ENCODE measurements around the gene ABCA13.
A peak's percentile ranks its signal among the peaks of the same experiment; 100 is the strongest.

ABCA13 gene

DNA sequence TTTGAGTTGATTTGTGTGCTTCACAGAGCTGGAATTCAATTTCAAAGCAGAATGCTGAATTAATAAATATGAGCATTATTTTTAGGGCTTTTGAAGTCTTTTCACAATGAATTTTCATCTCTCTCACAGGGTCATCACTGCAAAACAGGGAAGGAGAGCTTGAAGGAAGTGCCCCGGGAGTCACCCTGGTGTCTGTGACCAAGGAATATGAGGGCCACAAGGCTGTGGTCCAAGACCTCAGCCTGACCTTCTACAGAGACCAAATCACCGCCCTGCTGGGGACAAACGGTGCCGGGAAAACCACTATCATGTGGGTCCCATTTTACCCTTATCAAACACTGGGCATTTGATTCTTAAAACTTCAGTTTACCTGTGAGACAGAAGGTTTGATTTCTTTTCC lies 217.7 kb downstream of the ABCA13 start:
- DNase-seq = no peak

DNA sequence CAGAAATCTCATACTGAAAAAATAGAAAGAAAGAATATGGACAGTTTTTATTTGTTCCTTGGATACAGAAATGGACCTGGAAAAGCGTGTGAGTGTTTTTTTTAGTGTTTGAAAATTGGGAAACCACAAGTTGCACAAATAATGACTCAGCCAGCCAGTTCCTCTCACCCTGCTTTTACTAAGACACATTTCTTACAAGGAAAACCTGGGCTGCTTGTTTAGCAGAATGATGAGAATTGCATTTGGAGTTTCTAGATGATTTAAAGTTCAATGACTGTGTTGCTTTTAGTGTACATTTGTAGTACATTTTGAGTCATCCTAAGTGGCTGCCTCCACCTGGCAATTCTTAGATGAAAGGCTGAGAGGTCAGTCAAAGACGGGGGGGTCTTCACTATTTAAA lies 218.7 kb downstream of the ABCA13 start:
- DNase-seq = no peak

DNA sequence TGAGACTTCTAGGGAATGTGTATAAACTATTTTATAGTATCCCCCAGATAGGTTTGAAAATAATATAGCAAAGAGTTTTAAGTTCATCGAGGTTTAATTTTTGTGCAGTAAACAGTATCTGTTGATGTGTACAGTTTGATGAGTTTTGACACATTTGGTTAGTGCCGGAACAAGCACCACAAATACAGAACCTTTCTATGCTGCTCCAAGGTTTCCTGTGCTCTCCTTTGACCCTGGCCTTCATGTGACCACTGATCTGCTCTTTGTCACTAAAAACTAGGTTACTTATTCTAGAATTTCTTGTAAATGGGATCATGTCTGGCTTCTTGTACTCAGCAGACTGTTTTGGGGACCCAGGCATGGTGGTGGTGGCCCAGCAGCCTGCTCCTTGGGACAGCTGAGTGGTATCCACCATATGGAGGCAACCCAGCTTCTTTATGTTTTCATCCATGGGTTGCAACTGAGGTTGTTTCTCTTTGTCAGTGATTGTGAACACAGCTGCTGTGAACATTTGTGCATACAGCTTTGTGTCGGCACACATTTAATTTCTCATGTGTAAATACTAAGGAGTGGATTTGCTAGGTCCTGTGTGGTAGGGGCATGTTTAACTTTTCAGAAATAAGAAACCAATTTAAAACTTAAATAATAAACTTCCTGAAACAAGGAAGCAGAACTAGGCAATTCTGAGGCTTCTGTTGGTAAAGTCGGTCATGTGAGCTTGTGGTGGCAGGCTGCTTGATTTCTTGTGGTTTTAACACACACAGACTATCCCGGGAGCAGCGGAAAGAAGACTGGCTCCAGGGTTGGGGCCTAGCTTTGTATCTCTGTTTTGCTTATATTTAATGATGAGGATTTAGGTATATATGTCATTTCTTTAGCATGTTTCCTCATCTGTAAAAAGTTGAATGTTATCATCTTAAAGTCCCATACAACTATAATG lies 219.4 kb downstream of the ABCA13 start:
- DNase-seq = no peak

DNA sequence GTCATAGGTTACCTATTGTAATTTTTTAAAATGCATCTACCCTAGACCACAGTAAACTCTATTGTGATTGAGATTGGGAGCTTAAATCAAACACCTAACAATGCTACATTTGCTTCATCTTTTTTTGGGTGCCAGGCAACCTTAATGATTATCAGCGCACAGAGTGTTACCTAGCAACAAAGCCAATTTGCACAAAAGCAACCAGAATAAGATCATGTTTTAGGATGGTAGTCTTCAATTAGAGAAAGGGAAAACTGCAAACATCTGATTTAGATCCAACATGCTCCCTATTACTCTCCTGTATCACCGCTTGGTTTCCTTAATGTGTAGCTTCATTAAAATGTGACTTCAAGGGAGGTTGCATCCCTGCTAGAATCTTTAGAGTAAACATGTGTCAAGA lies 226.9 kb downstream of the ABCA13 start:
- DNase-seq = no peak

DNA sequence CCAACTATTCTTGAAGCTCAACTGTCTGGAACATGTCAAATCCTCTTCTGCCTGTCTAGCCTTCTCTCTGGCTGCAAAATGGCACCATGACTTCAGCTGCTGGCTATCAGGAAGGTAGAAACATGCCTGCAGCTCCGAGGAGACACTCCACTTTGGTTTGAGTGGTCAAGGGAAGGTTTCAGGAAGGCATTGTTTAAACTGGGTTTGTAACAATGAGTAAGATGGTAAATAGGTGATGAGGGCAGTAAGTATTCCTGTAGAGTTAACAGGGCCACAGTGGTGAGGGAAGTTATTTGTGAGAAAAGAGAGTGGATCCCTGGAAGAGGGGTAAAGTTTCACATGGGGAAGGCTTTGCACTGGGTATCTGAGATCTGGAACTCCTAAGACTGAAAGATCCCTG lies 231.5 kb downstream of the ABCA13 start:
- no peak for DNase-seq

DNA sequence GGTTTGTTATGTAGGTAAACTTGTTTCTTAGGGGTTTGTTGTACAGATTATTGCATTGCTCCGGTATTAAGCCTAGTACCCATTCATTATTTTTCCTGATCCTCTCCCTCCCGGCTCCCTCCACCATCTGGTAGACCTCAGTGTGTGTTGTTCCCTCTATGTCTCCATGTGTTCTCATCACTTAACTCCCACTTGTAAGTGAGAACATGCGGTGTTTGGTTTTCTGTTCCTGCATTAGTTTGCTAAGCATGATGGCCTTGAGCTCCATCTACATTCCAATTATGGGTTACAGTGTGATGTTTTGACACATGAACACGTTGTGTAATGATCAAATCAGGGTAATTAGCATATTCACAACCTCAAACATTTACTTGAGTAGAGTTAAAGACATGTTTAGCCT lies 237.5 kb downstream of the ABCA13 start:
- no peak for DNase-seq

DNA sequence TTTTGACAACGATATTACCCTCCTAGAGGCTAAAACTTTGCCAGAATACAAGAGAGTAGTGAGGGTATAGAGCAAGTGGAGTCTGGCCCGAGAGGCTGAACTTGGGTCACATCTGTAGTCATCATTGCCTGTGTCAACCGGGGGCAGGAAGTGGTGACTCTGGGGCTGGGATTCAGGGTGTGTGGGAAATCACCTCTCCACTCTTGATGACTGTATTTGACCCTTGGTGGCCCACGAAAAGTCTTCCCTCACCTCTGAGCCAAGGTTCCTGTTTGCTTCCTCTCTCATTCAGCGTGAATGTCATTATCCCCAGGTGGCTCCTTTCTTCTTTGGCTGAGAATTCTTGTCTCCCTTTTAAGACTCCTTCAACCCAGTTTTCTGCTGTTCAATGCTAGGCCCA lies 240.4 kb downstream of the ABCA13 start:
- DNase-seq = no peak

DNA sequence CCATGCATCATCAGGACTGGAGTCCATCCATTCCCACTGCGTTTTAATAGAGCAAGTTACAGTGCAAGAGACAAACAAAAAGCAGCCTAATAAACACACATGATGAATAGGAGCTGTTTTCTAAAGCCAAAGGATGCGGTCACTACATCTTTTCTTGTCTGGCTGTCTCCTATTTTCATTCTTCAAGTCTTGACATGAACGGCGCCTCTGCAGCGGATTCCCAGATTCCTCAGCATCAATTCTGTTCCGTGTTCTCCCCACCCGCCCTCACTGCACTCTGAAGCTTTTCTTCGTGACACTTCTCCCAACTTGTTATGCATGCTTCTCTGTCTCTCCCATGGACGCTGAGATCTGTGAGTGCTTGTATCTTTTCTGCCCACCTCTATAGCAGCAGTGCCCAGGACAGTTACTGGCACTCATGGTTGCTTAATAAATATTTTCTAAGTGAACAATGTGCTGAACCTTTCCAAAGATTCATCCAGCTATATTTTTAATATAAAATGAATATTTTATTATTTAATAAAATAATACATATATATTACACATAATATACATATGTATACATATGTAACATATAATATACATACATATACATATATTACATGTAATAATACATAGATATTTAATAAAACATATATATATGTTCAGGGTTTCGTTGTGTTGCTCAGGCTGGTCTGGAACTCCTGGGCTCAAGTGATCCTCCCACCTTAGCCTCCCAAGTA lies 242.9 kb downstream of the ABCA13 start:
- DNase-seq = no peak

DNA sequence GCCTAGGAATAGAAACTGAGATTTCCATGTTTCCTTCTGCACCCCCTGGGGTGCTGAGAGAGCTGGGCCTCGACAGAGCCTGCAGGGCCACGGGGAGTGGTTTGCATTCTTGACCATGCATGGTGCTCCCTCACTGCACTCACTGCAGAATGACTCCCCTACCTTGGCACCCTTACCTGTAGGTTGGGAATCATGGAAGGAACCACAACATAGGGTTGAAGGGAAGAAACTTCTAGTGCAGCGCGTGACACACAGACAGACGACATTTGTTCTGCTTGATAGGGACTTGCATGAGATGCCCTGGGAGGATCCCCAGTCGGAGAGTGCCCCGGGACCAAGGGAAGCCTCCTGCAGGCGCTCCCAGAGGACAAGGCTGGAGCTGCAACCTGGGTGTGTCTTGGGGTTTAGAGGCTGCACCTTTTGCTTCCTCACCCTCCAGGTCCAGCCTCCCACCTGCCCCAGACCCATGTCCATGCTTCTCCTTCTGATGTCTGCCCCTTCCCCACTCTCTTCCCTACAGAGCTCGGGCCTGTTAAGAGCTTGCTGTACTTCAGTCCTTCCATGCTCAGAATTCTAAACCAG lies 245.2 kb downstream of the ABCA13 start:
- no peak for DNase-seq

DNA sequence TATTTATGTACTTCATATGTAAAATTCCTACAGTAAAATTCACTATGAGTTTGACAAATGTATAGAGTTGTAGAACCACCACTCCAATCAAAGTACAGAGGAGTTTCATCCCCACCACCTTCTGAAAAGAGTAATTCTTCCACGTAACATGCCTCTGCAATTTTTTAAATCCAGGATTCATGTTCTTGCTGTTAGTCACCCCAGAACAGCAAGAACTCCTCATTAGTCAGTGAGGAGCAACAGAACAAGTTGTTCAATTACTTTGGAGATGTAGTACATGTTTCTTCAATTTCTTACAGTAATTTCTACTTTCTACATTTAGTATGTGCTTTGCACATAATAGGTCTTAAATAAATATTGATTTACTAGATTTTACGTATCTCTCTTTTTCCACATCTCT lies 248.1 kb downstream of the ABCA13 start:
- no peak for DNase-seq

DNA sequence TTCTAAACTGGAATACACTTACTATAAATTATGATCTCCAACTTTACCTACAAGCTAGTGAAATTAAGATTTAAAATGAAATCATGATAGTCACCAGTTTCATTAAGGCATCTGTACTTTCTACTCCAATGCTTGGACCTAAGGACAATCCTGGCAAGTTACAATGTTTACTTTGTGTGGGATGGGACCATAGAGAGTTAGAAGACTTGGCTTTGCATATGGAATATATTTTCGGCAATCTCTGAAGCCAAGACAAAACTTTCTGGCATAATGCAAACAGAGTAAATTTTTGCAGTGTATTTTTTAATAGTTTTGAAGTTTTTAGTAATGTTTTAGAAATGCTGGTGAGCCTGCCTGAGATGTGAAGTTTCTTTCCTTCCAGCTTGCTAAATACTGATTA lies 248.9 kb downstream of the ABCA13 start:
- DNase-seq = no peak

DNA sequence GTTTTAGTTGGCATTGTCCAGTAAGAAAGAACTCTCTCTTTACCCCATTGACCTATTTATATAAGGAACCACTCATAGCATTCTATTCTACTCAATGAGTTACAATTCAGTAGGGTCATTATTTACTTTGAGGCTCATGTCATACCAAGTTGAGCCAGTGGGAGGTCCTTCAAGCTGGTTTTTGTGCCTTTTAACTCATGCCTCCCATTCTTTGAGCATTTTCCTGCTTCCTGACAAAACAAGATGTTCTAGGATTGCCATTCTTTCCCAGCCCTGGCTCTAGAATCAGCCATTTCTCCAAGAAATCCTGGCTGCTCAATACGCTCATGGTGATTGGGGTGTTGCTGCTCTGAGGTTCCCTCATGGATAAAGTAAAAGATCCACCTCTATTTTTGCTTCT lies 250.1 kb downstream of the ABCA13 start:
- no peak for DNase-seq

DNA sequence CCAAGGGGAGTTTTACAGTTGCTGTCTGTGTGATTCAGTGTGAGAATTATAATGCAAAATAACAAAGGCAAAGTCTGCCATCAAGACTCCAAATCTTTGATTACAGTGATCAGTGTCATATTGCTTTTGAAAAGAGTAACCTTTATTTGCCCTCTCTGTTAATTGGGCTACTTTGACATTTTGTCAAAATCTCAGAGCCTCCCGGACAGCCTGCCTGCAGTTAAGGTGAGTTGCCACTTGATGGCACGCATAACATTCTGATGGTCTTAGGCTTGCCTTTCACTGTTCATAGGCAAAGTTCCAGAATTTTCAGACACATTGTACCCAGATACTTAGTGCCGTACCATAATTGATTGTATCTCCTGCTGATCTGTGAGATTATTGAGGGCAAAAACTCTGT lies 253.5 kb downstream of the ABCA13 start:
- DNase-seq = peak; percentile 36

DNA sequence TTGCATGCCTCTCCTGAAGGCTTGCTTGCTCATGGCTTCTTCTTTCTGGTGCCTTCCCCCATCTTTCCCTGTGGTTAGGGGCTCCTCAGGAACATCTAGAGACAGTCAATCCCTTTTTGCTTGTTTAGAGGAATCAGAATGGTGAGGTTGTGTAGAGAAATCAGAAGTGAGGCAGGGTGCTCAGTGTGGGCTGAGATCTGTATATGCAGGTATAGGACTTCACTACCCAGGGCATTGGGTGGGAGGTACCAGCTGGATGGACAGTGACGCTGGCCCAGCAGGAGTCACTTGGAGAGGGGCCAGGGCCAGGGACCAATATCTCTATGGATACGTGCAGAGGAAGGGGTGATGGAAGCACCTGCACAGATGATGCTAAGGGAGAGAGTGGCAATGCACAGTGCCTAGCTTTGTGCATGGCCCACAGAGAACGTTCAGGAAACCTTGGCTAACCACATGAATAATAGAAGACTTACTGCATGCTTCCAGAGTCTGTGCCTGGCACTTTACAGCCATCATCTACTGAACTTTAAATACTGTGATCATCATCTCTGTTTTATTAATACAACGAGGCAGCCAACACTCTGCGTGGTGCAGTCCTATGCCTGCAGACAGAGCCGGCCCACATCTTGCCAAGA lies 255.2 kb downstream of the ABCA13 start:
- DNase-seq = no peak

DNA sequence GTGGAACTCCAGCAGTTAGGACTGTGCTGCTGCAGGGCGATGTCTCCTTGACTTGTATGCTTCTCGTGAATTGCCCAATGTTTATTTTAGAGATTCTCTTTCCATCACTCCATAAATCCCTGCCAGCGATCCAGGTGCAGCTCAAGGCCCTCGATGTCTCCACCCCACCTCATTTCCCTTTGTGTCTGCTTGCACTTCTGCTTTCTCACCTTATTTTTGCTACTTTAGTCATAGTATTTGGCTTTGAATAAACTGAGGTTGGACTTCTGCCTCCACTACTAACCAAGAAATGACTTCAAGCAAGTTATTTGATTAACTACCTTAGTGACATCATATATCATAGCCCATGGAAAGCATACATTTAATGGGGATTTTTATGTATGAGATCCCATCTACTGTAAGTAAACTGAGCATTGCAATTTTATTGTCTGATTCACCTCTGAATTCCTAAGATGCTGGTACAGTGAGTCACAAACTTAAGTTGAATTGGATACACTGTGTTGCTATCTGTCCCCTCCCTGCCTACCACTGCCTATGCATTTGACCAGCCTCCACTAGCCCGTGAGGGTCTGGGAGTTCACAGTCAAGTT lies 255.8 kb downstream of the ABCA13 start:
- DNase-seq = peak; percentile 46

DNA sequence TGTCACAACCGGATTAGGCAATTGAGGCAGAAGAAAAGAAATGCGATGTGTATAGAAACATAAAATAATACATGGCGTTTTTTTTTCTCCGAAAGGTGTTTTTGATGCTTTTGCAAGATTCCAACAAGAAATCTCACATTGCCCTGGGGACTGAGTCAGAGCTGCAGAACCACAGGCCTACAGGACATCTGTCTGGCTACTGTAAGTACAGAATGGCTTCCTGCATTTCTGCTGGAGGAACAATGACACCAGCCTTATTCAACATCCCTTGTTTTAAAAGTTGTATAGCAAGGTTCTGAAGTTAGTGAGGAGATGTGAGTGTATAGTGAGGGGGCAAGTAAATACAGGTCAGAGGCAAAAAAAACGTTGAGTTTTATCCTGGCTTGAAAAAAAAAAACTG lies 256.4 kb downstream of the ABCA13 start:
- DNase-seq = no peak

DNA sequence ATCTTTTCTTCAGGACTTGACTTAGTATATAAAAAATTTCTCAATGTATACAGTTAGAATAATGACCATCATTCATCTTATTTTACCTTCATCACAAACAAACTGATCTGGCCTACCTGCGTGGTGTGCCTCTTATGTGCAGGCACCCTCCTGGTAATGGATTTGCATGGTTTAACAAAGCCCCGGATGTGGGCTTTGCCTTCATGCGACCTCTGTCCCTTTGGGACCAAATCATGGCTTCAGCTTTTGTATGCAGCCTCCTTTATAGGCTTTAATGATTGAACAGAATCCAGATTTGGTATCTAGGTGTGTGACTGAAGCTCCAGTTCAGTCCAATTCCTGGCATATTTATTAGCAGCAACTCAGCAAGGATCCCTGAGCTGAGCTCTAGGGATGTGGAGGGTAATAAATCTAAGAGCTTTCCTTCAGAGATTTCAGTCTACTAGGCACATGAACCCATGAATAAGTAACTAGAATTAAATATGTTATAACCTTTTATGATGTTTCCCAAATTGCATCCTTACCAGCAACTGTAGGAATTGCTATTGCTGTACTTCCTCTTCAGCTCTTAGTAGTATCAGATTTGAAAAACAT lies 256.9 kb downstream of the ABCA13 start:
- DNase-seq = no peak

DNA sequence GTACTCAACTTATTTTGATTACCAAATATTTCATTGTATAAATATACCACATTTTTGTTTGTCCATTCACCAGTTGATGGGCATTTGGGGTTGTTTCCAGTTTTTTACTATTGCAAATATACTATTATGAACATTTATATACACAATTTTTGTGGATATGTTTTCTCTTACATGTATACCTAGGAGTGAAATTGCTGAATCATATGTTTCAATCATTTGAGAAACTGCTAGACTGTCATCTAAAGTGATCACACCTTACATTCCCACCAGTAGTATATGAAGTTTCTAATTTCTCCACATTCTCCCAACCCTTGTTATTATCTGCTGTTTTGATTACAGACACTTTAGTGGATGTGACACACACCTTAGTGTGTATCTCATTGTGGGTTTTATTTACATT lies 257.9 kb downstream of the ABCA13 start:
- DNase-seq = no peak

DNA sequence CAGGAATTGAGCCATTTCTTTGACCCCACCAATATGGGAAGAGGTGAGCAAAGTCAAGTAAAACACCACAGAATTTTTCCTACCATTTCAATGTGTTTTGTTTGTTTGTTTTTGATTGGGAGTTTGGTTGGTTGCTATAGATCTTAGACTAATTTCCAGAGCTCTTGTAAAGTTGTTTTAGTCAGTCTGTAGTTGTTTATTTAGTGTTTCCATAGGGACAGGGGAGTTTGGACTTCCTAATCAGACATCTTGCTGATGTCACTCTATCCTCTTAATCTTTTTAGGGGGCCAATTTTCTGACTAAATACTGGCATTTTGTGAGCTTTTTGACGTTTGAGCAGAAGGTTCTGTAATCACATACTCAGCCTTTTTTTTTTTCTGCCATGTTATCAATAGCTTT lies 266.9 kb downstream of the ABCA13 start:
- DNase-seq = no peak

DNA sequence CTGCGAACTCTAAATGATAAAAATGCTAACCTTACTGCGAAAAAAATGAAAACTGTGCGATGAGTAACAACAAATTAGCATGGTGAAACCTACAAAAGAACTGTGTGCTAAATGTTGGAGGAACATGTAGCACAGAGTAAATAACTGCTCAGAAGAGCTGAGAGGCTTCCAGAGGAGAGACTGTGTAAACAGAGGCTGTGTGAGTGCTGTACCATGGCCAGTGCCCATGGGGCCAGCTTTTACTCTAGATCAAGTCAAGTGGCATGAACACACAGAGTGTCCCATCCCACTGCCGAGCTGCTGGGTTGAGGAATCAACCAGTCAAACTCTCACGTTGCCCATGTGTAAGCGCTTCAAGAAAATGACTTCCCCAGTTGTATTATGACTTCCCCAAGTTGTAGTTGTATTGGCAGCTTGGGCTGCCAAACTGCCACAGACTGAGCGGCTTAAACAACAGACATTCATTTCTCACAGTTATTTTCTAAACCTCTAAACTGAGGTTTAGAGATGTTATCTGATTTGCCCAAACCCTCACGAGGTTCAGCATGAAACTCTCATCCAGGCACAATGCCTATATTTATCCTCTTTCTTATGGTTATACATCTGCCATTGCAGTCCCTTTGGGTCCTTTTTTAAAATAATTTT lies 270.7 kb downstream of the ABCA13 start:
- DNase-seq = no peak

DNA sequence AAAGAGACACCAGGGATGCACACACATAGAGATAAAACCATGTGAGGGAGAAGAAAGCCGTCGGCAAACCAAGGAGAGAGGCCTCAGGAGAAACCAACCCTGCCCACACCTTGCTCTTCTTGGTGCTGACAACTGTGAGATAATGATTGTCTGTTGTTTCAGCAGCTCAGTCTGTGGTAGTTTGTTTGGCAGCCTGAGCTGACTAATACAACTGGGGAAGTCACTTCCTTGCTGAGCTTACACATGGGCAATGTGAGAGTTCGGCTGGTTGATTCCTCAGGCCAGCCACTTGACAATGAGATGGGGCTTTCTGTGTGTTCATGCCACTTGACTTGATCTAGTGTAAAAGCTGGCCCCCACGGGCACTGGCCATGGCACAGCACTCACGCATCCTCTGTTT lies 271.8 kb downstream of the ABCA13 start:
- DNase-seq = no peak

DNA sequence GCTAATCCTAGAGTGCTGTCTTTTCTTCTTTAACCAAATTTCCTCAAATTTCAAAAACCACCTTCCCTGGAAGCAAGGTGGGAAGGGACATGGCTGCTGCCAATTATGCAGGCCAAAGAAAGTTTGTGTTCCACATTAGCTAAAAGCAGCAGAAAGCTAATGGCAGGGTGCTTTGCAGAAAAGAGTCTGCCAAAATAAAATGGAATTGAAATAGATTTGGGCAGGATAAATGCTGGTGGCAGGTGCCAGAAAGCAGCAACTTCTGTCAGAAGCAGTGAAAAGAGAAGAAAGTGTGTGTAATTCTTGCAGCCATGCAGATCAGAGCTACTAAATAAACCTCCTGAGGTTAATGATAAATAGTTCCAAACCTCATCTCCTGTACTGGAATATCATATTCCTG lies 275.5 kb downstream of the ABCA13 start:
- no peak for DNase-seq

Data from NCI-H1105 treated with DMSO at 0.1 percent for 48 hours (cell line).